ENCODE measurements around the gene PAK1. TPM values are rescaled to one million over a fixed set of nuclear protein-coding genes. Genes with fewer than 3 reads are reported as not detected.
A peak's percentile ranks its signal among the peaks of the same experiment; 100 is the strongest.

The PAK1 gene
- total RNA-seq, 1 experiment from 2014 or later = 26.1 TPM

- no peak overlapping the region for H3K27ac ChIP-seq (ENCODE audit: low read length)
- H3K27me3 ChIP-seq (ENCODE audit: low read length) = no peaks in the 10 kb centered on the region
- no peaks in the 10 kb centered on the region for H3F3A ChIP-seq (ENCODE audit: low read length, unreplicated experiment)
- H3K79me2 ChIP-seq (ENCODE audit: low read length) = no peaks in the 10 kb centered on the region
- ATAC-seq (no peak), DNase-seq (no peak)
- no peak overlapping the region for H3K4me2 ChIP-seq (ENCODE audit: low read length)
- H3K9me2 ChIP-seq (replicated peaks; ENCODE audit: low read length) = no peaks in the 10 kb centered on the region
- H3K36me3 ChIP-seq (ENCODE audit: low read depth, low read length) = no peaks in the 10 kb centered on the region
- no peak overlapping the region for H3K9ac ChIP-seq (ENCODE audit: low read length)
- H4K20me1 ChIP-seq (ENCODE audit: low read length) = no peaks in the 10 kb centered on the region
- H3K9me3 ChIP-seq (ENCODE audit: low read length) = no peaks in the 10 kb centered on the region
- CTCF ChIA-PET = interaction anchor here (1.5 kb wide), 1 partner anchor 135 kb away, joined by 7 read pairs; no protein-coding TSS in a partner anchor
- POLR2A ChIA-PET (ENCODE audit: unreplicated experiment) = no interaction called here
- H2AFZ ChIP-seq (ENCODE audit: low read length) = no peak overlapping the region
- TF ChIP-seq EZH2phosphoT487 (IDR thresholded peaks at IDR 0.05; ENCODE audit: borderline replicate concordance, low read length) = no peak
- H3K4me3 ChIP-seq (ENCODE audit: low read length) = no peak overlapping the region
- H3K4me1 ChIP-seq (ENCODE audit: insufficient read depth, low read length) = peaks cover 25% of the 10 kb centered on the region
- no TSS peak for BruUV-seq (replicated peaks)
- intact Hi-C loops (cut with micrococcal nuclease) = loop anchor here (5.0 kb wide), 3 partner anchors 59 to 134 kb away; partner anchors contain the start of gene PAK1
Measured at GRCh38 chr11:77412814-77413213, 61.1 kb downstream of the PAK1 start.

DNA sequence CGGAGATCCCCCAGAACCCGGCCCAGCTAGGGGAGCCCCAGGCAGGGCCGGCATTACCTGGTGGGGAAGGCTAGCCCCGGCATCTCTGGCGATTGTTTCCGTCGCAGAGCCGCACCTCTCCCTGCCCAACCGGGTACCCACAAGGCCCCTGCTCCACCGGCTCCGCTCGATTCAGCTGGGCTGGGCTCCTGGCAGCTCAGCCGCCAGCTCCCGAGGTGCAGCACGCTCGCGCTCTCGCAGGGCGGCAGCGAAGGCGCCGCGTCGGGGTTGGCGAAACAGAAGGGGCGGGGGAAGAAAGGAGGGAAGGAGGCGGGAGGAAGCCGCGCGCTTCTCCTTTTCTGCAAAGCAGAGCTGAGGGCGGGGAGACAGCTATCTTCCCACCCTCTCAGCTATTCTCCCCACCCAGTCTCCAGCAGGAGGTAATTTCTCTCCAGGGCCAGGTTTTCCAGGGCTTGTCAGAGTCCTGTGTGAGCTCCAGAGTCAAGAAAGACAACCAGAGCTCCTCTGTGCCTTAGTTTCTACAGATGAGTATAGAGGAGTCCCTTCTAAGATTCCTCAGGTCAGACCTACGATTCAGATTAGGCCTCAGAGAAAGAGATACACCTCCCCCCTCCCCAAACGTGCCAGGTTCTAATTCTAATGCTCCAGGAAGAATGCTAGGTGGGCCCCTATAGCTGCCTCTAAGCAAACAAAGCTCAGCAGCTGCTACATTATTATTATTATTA is 62.0 kb downstream of the PAK1 start:
- Histone ChIP-seq H3K4me1 (ENCODE audit: insufficient read depth, low read length) (peaks cover 33% of the 10 kb centered on the region), H3K27ac (ENCODE audit: low read length) (no peak overlapping the region), H3K36me3 (ENCODE audit: low read depth, low read length) (no peaks in the 10 kb centered on the region), H3K4me3 (ENCODE audit: low read length) (peak overlapping the region; percentile 63), H3K9me3 (ENCODE audit: low read length) (no peaks in the 10 kb centered on the region), H4K20me1 (ENCODE audit: low read length) (no peaks in the 10 kb centered on the region), H3K9ac (ENCODE audit: low read length) (peak overlapping the region; percentile 60), H2AFZ (ENCODE audit: low read length) (peak overlapping the region; percentile 84), H3F3A (ENCODE audit: low read length, unreplicated experiment) (no peaks in the 10 kb centered on the region), H3K4me2 (ENCODE audit: low read length) (peak overlapping the region; percentile 82), H3K9me2 (replicated peaks; ENCODE audit: low read length) (no peaks in the 10 kb centered on the region), H3K79me2 (ENCODE audit: low read length) (no peaks in the 10 kb centered on the region), H3K27me3 (ENCODE audit: low read length) (no peaks in the 10 kb centered on the region)
- intact Hi-C loops (cut with micrococcal nuclease) = loop anchor here (5.0 kb wide), 3 partner anchors 60 to 135 kb away; partner anchors contain the start of gene PAK1
- no TSS peak for BruUV-seq (replicated peaks)
- ATAC-seq (peak; percentile 68), DNase-seq (peak; percentile 87)
- CTCF ChIA-PET = interaction anchor here (1.5 kb wide), 1 partner anchor 136 kb away, joined by 7 read pairs; no protein-coding TSS in a partner anchor
- TF ChIP-seq EZH2phosphoT487 (IDR thresholded peaks at IDR 0.05; ENCODE audit: borderline replicate concordance, low read length) (no peak), EZH2 (IDR thresholded peaks at IDR 0.05; ENCODE audit: low read length, unreplicated experiment) (no peak), CTCF (conservative IDR thresholded peaks at IDR 0.05; ENCODE audit: low read depth, low read length) (no peak)
- POLR2A ChIA-PET (ENCODE audit: unreplicated experiment) = interaction anchor here (0.6 to 0.7 kb wide), 2 partner anchors 31 to 57 kb away, joined by 4 to 6 read pairs; no protein-coding TSS in a partner anchor

DNA sequence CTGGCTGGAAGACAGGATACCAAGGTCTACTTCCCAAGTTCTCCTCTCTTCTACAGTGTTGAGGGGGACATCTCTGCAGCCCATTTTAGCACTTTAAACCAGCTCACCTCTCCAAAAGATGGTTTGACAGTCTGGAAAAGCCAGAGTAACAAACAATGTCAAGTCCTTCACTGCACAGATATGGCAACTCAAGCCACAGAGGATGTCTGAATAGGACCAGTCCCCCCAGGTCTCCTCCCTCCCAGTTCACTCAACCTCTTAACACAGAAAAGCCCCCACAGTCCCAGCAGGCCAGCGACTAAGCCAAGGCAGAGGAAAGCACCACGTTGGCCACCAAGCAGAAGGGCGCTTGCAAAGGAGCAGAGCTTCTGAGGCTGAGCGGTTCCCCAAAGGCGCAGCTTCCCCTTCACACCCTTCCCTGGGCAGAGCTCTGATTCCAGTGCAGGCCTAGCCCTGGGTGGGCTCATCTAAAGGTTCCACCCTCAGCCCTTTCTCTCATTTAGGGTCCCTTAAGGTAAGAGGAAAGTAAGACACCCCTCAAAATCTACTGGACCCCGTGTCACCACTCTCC is 62.7 kb downstream of the PAK1 start:
- Histone ChIP-seq H3K27ac (ENCODE audit: low read length) (no peak overlapping the region), H3K4me2 (ENCODE audit: low read length) (peak overlapping the region; percentile 82), H3K9me2 (replicated peaks; ENCODE audit: low read length) (no peaks in the 10 kb centered on the region), H2AFZ (ENCODE audit: low read length) (peak overlapping the region; percentile 84), H3K36me3 (ENCODE audit: low read depth, low read length) (no peaks in the 10 kb centered on the region), H3K4me1 (ENCODE audit: insufficient read depth, low read length) (peaks cover 33% of the 10 kb centered on the region), H3K4me3 (ENCODE audit: low read length) (peak overlapping the region; percentile 63), H3K27me3 (ENCODE audit: low read length) (no peaks in the 10 kb centered on the region), H3K9ac (ENCODE audit: low read length) (peak overlapping the region; percentile 60), H3K9me3 (ENCODE audit: low read length) (no peaks in the 10 kb centered on the region), H3K79me2 (ENCODE audit: low read length) (no peaks in the 10 kb centered on the region), H3F3A (ENCODE audit: low read length, unreplicated experiment) (no peaks in the 10 kb centered on the region), H4K20me1 (ENCODE audit: low read length) (no peaks in the 10 kb centered on the region)
- CTCF ChIA-PET = interaction anchor here (1.5 kb wide), 1 partner anchor 137 kb away, joined by 7 read pairs; no protein-coding TSS in a partner anchor
- no peak for ATAC-seq
- intact Hi-C loops (cut with micrococcal nuclease) = loop anchor here (5.0 kb wide), 3 partner anchors 61 to 136 kb away; partner anchors contain the start of gene PAK1
- BruUV-seq (replicated peaks) = TSS peak; percentile 33
- no peak for TF ChIP-seq EZH2phosphoT487 (IDR thresholded peaks at IDR 0.05; ENCODE audit: borderline replicate concordance, low read length)
- DNase-seq = no peak
- POLR2A ChIA-PET (ENCODE audit: unreplicated experiment) = interaction anchor here (0.7 kb wide), 1 partner anchor 58 kb away, joined by 4 read pairs; no protein-coding TSS in a partner anchor
